HCT116 (cell line): ENCODE measurements around the gene TMEM178A.

Experiments used
- EZH2 ChIP-seq: fragments of 200-600 bp; sonication (generic); IDR thresholded peaks from 2 replicates; pipeline ENCODE4 v1.6.1; 2017; ENCODE audit warnings: antibody characterized with exemption, mixed run types
- POLR2A ChIP-seq: IDR thresholded peaks from 2 replicates; pipeline ENCODE4 v1.7.0; 2011; ENCODE audit warnings: borderline replicate concordance; ENCODE audit not compliant: insufficient read depth, insufficient read length; ENCODE audit errors: extremely low read depth

GRCh38 chr2:39737661-39738060 lies 71.9 kb downstream of the TMEM178A start:
- TF ChIP-seq EZH2 = no peak
- no peak for TF ChIP-seq POLR2A
